ENCODE data around the gene PTPN13. TPM values are rescaled to one million over a fixed set of nuclear protein-coding genes. Genes with fewer than 3 reads are reported as not detected.

PTPN13 gene
- total and polyA plus RNA-seq, 4 experiments from 2014 or later, result 1.5 to 11.9 (median 7.7) TPM

DNA sequence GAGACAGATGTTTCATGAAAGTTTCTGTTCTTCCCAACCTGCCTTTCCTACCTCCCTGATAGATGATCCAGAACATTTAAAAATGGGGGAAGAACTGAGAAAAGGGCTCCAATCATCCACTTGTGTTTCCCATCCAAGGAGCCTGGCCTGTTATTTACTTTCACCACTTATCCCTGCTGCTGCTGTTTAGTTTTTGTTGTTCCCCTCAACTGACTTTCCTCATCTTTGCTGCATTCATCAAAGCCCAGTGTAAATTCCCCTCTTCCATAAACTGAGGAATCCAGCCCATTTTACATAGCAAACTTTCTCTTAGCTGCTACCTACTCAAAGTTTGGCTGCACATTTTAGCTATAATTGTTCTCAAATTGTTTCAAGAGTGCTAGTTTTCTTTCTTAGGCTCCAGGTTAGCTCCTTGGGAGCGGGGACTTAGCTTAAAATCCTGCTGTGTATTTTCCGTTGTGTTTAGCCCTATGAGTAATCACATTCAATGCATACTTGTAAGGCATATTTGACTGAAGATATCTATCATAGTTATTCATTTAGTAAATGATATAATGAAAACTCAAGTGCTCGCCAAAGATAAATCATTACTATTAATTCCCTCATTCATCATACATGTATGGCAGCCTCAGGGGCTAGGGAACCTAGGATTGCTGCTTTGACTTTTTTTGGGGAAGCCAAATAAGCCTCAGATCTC lies 1.4 kb upstream of the PTPN13 start:
- no peak for DNase-seq
- no peaks in the 10 kb centered on the region for H3K36me3 ChIP-seq (ENCODE audit: insufficient read depth, low read length)
- H3K27ac ChIP-seq (ENCODE audit: low read depth, low read length), result no peak overlapping the region
- H3K4me1 Mint-ChIP-seq, result peaks cover 6 to 25% (median 14%) of the 10 kb centered on the region in 4 donors
- peak overlapping the region in 4 of 7 donors; percentile 25 to 96 (median 62) for H3K27ac Mint-ChIP-seq
- H3K9me3 ChIP-seq (ENCODE audit: control insufficient read depth in 1 of 2, low read length in 2 of 2), result no peaks in the 10 kb centered on the region
- no peaks in the 10 kb centered on the region for H3K9me3 Mint-ChIP-seq
- H3K36me3 Mint-ChIP-seq, result peaks cover 0 to 4% of the 10 kb centered on the region in 2 donors
- no peaks in the 10 kb centered on the region for H3K27me3 ChIP-seq (ENCODE audit: insufficient read depth, low read length)
- no peak overlapping the region for H3K4me3 ChIP-seq (ENCODE audit: low read length in 2 of 2)
- CTCF ChIA-PET (ENCODE audit: partially characterized antibody), result interaction anchor here (0.9 kb wide), 1 partner anchor 94 kb away, joined by 5 read pairs; no protein-coding TSS in a partner anchor
- H3K27me3 Mint-ChIP-seq, result peaks cover 7 to 19% of the 10 kb centered on the region in 2 donors
- H3K4me1 ChIP-seq (ENCODE audit: insufficient read depth, low read length), result peaks cover 18% of the 10 kb centered on the region
- intact Hi-C loops (cut with micrococcal nuclease), result no loop called here
- POLR2A ChIA-PET (ENCODE audit: partially characterized antibody), result interaction anchor here (2.0 kb wide), 1 partner anchor 48 kb away, joined by 15 read pairs; no protein-coding TSS in a partner anchor
- H3K4me3 Mint-ChIP-seq, result peak overlapping the region in 1 of 8 donors; percentile 88

DNA sequence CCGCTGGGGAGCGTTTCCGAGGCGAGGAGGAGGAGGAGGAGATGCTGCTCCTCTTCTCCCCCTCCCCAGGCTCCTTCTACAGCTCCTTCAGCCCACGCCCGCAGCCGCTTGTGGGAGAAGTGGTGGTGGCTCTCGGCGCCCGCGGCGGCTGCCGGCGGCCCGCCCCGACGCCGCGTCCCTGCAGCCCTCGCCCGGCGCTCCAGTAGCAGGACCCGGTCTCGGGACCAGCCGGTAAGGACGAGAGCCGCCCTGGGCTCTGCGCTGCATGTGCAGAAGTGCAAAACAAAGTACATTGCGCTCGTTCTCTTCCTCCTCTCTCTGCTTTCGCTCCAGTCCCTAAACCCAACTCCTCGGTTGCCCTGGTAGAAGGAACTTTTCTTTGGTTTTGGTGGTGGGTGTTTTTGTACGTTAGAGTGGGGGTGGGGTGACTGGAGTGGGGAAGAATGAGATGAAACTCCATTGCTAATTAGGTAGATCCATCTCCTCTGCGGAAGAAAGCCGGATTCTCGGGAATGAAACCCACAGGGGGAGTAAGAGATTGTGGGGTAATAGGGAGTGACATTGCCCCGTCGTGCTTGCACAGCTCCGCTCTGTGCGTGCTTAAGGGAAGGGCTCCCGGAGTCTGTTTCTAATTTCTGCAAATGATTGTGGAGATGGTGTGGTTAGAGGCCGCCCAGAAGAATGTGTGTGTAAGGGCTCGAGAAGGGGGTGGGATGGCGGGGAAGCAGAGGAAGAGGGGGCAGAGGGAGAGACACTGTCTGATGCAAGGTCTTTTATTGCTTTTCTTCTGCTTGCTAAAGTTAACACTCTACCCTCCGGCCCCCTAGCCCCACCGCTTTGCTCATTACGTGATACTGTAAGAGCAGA lies 677 bp downstream of the PTPN13 start:
- H3K27ac ChIP-seq (ENCODE audit: low read depth, low read length), result peak overlapping the region; percentile 61

DNA sequence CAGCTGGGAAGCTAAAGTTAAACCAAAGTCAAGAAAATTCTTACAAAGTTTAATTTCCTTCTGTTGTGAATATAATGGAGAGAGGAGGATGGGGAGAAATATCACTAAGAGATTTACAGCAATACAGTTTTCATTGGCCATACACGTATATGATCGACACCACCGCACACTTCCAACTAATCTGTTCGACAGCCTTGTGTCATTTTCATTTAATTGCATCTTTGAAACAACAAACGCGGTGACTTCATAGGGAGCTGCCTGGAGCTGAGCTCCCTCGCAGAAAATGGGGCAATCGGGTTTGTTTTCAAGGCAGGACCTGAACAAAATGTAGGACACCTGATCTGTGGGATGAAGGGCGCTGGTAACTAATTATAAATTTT lies 1.3 kb downstream of the PTPN13 start:
- peak overlapping the region; percentile 61 for H3K27ac ChIP-seq (ENCODE audit: low read depth, low read length)
- intact Hi-C loops (cut with micrococcal nuclease), result no loop called here
- peak overlapping the region; percentile 86 to 96 (median 90) for H3K4me3 Mint-ChIP-seq
- H3K36me3 ChIP-seq (ENCODE audit: insufficient read depth, low read length), result no peaks in the 10 kb centered on the region
- H3K4me1 Mint-ChIP-seq, result peaks cover 6 to 25% (median 14%) of the 10 kb centered on the region in 4 donors
- H3K27me3 Mint-ChIP-seq, result peaks cover 7 to 19% of the 10 kb centered on the region in 2 donors
- POLR2A ChIA-PET (ENCODE audit: partially characterized antibody), result interaction anchor here (0.8 to 2.3 kb wide), 4 partner anchors 12 to 53 kb away, joined by 3 to 7 read pairs (median 4); no protein-coding TSS in a partner anchor
- no peaks in the 10 kb centered on the region for H3K27me3 ChIP-seq (ENCODE audit: insufficient read depth, low read length)
- no peaks in the 10 kb centered on the region for H3K9me3 ChIP-seq (ENCODE audit: control insufficient read depth in 1 of 2, low read length in 2 of 2)
- peak overlapping the region; percentile 1 to 90 (median 23) for H3K27ac Mint-ChIP-seq
- CTCF ChIA-PET (ENCODE audit: partially characterized antibody), result interaction anchor here (1.0 to 3.9 kb wide), 5 partner anchors 14 to 98 kb away, joined by 3 to 16 read pairs (median 4); no protein-coding TSS in a partner anchor
- peak in 4 of 5 donors; percentile 3 to 12 (median 6) for DNase-seq
- peaks cover 0 to 4% of the 10 kb centered on the region in 2 donors for H3K36me3 Mint-ChIP-seq
- no peaks in the 10 kb centered on the region for H3K9me3 Mint-ChIP-seq
- H3K4me1 ChIP-seq (ENCODE audit: insufficient read depth, low read length), result peaks cover 21% of the 10 kb centered on the region
- peak overlapping the region in 1 of 2 donors; percentile 59 for H3K4me3 ChIP-seq (ENCODE audit: low read length in 2 of 2)

More for the DNA sequence above, 677 bp downstream of the PTPN13 start:
- intact Hi-C loops (cut with micrococcal nuclease), result no loop called here
- Histone ChIP-seq H3K9me3 (ENCODE audit: control insufficient read depth in 1 of 2, low read length in 2 of 2) (no peaks in the 10 kb centered on the region), H3K4me3 (ENCODE audit: low read length in 2 of 2) (peak overlapping the region; percentile 59 to 76), H3K27me3 (ENCODE audit: insufficient read depth, low read length) (no peaks in the 10 kb centered on the region), H3K4me1 (ENCODE audit: insufficient read depth, low read length) (peaks cover 18% of the 10 kb centered on the region), H3K36me3 (ENCODE audit: insufficient read depth, low read length) (no peaks in the 10 kb centered on the region)
- peak in 4 of 5 donors; percentile 15 to 35 (median 30) for DNase-seq
- Mint-ChIP-seq H3K27ac (peak overlapping the region; percentile 1 to 96 (median 81)), H3K4me3 (peak overlapping the region; percentile 86 to 96 (median 91)), H3K36me3 (peaks cover 0 to 4% of the 10 kb centered on the region in 2 donors), H3K9me3 (no peaks in the 10 kb centered on the region), H3K4me1 (peaks cover 6 to 25% (median 14%) of the 10 kb centered on the region in 4 donors), H3K27me3 (peaks cover 7 to 19% of the 10 kb centered on the region in 2 donors)
- ChIA-PET POLR2A (ENCODE audit: partially characterized antibody) (interaction anchor here (0.8 to 2.3 kb wide), 12 partner anchors 10 to 412 kb away, joined by 3 to 15 read pairs (median 4); partner anchors contain the start of gene AFF1), CTCF (ENCODE audit: partially characterized antibody) (interaction anchor here (0.9 to 3.9 kb wide), 12 partner anchors 9 to 126 kb away, joined by 3 to 16 read pairs (median 4); no protein-coding TSS in a partner anchor)

DNA sequence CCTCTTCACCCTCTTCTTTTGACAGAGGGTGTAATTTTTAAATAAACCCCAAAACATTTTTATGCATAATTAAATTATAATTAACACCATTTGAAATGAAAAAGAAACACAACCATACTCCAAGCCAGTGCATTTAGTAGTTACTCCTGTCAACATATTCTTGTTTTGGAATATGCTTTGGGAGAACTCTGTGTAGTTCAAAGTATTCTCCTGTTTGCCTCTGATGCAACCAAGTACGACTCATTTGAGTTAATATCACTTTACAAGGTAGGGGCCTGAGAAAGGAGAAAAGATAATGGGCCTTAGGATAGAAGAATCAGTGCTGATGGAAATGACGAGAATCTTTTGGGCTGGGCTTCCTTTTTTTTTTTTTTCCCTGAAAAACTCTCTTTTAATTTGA lies 2.7 kb downstream of the PTPN13 start:
- H3K27ac ChIP-seq (ENCODE audit: low read depth, low read length), result no peak overlapping the region
- H3K36me3 ChIP-seq (ENCODE audit: insufficient read depth, low read length), result no peaks in the 10 kb centered on the region
- H3K27ac Mint-ChIP-seq, result no peak overlapping the region
- H3K4me3 ChIP-seq (ENCODE audit: low read length in 2 of 2), result no peak overlapping the region
- peaks cover 8 to 25% (median 17%) of the 10 kb centered on the region in 4 donors for H3K4me1 Mint-ChIP-seq
- H3K9me3 ChIP-seq (ENCODE audit: control insufficient read depth in 1 of 2, low read length in 2 of 2), result no peaks in the 10 kb centered on the region
- ChIA-PET CTCF (ENCODE audit: partially characterized antibody) (interaction anchor here (0.7 to 3.9 kb wide), 3 partner anchors 16 to 98 kb away, joined by 3 to 16 read pairs (median 7); no protein-coding TSS in a partner anchor), POLR2A (ENCODE audit: partially characterized antibody) (no interaction called here)
- peaks cover 7 to 19% of the 10 kb centered on the region in 2 donors for H3K27me3 Mint-ChIP-seq
- no peak for DNase-seq
- peaks cover 21% of the 10 kb centered on the region for H3K4me1 ChIP-seq (ENCODE audit: insufficient read depth, low read length)
- no peaks in the 10 kb centered on the region for H3K27me3 ChIP-seq (ENCODE audit: insufficient read depth, low read length)
- peak overlapping the region in 6 of 8 donors; percentile 7 to 94 (median 42) for H3K4me3 Mint-ChIP-seq
- no peaks in the 10 kb centered on the region for H3K9me3 Mint-ChIP-seq
- intact Hi-C loops (cut with micrococcal nuclease), result no loop called here
- H3K36me3 Mint-ChIP-seq, result peaks cover 0 to 4% of the 10 kb centered on the region in 2 donors

DNA sequence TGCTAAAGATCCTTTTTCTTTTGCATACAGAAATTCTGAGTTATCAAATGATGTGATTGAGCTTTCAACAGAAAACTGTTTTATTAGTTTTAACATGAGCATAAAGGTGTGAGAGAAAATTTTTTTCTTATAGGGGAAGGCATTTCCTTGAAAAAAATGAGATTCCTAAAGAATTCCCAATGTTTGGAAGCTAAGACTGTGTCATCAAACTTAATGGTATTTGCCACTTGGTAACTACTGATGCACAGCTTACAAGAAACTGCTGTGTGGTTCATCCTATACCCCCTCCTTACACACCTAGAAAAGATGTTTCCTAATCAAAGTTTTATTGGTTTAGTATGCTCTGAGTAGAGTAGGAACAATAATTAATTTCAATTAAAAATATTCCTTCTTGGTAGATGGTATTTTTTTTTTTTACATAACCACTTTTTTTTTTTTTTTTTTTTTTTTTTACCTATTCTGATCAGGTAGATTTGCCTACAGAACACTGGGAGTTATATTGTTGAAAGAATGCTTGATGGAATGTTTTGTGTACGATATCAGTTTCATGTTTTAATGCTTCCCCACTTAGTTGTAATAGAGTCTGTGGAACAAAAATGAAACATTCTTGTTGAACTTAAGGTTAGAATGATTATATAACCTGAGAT lies 6.0 kb downstream of the PTPN13 start:
- Mint-ChIP-seq H3K36me3 (no peaks in the 10 kb centered on the region), H3K9me3 (peaks cover 0 to 1% (median 0%) of the 10 kb centered on the region in 8 donors), H3K4me3 (peak overlapping the region in 1 of 8 donors; percentile 8), H3K4me1 (peaks cover 7 to 13% (median 12%) of the 10 kb centered on the region in 4 donors), H3K27me3 (peaks cover 7 to 15% of the 10 kb centered on the region in 2 donors), H3K27ac (no peak overlapping the region)
- Histone ChIP-seq H3K4me1 (ENCODE audit: insufficient read depth, low read length) (peaks cover 7% of the 10 kb centered on the region), H3K27me3 (ENCODE audit: insufficient read depth, low read length) (no peaks in the 10 kb centered on the region), H3K4me3 (ENCODE audit: low read length in 2 of 2) (no peak overlapping the region), H3K9me3 (ENCODE audit: control insufficient read depth in 1 of 2, low read length in 2 of 2) (no peaks in the 10 kb centered on the region), H3K36me3 (ENCODE audit: insufficient read depth, low read length) (no peaks in the 10 kb centered on the region), H3K27ac (ENCODE audit: low read depth, low read length) (no peak overlapping the region)
- POLR2A ChIA-PET (ENCODE audit: partially characterized antibody), result no interaction called here
- CTCF ChIA-PET (ENCODE audit: partially characterized antibody), result no interaction called here
- intact Hi-C loops (cut with micrococcal nuclease), result no loop called here
- no peak for DNase-seq

DNA sequence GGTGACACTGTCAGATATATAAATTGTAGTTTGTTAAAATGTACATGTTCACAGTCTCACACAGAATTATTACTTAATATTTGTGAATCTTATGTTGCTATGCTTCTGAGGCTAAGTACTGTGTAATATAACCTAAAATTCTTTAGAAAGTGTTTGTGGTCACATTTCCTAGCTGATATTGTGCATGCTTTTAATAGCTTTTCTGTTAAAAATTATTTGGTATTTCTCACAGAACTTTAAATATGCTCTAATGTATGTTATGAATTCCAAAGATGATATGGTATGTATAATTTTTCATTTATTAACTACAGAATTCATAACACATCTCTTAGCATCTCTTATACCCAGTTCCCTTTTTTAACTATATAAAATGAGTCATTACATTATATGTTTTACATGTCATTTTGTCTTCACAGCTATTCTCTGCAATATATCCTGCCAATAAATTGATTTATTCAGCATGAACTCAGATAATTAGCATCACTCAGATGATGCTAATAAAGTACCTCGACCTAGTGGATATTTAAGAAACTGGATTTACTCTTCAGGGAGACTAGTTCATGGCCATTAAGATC lies 9.3 kb downstream of the PTPN13 start:
- CTCF ChIA-PET (ENCODE audit: partially characterized antibody), result interaction anchor here (1.1 kb wide), 1 partner anchor 10 kb away, joined by 3 read pairs; the partner anchor contains the start of gene PTPN13

More for the DNA sequence above, 9.3 kb downstream of the PTPN13 start:
- no peak overlapping the region for H3K4me3 ChIP-seq (ENCODE audit: low read length in 2 of 2)
- POLR2A ChIA-PET (ENCODE audit: partially characterized antibody), result no interaction called here
- no peak overlapping the region for H3K27ac Mint-ChIP-seq
- intact Hi-C loops (cut with micrococcal nuclease), result no loop called here
- peaks cover 0 to 1% (median 0%) of the 10 kb centered on the region in 8 donors for H3K9me3 Mint-ChIP-seq
- peaks cover 0 to 2% of the 10 kb centered on the region in 2 donors for H3K27me3 Mint-ChIP-seq
- peaks cover 0 to 9% (median 6%) of the 10 kb centered on the region in 4 donors for H3K4me1 Mint-ChIP-seq
- no peak overlapping the region for H3K4me3 Mint-ChIP-seq
- peaks cover 4% of the 10 kb centered on the region for H3K4me1 ChIP-seq (ENCODE audit: insufficient read depth, low read length)
- no peaks in the 10 kb centered on the region for H3K27me3 ChIP-seq (ENCODE audit: insufficient read depth, low read length)
- no peaks in the 10 kb centered on the region for H3K9me3 ChIP-seq (ENCODE audit: control insufficient read depth in 1 of 2, low read length in 2 of 2)
- no peaks in the 10 kb centered on the region for H3K36me3 ChIP-seq (ENCODE audit: insufficient read depth, low read length)
- DNase-seq, result no peak
- no peaks in the 10 kb centered on the region for H3K36me3 Mint-ChIP-seq
- no peak overlapping the region for H3K27ac ChIP-seq (ENCODE audit: low read depth, low read length)
